ENCODE results near the gene BICD2. TPM values are rescaled to one million over a fixed set of nuclear protein-coding genes. Genes with fewer than 3 reads are reported as not detected.

Gene BICD2
- polyA plus RNA-seq, 3 donors, result 13.8 to 29.4 (median 25.6) TPM

DNA sequence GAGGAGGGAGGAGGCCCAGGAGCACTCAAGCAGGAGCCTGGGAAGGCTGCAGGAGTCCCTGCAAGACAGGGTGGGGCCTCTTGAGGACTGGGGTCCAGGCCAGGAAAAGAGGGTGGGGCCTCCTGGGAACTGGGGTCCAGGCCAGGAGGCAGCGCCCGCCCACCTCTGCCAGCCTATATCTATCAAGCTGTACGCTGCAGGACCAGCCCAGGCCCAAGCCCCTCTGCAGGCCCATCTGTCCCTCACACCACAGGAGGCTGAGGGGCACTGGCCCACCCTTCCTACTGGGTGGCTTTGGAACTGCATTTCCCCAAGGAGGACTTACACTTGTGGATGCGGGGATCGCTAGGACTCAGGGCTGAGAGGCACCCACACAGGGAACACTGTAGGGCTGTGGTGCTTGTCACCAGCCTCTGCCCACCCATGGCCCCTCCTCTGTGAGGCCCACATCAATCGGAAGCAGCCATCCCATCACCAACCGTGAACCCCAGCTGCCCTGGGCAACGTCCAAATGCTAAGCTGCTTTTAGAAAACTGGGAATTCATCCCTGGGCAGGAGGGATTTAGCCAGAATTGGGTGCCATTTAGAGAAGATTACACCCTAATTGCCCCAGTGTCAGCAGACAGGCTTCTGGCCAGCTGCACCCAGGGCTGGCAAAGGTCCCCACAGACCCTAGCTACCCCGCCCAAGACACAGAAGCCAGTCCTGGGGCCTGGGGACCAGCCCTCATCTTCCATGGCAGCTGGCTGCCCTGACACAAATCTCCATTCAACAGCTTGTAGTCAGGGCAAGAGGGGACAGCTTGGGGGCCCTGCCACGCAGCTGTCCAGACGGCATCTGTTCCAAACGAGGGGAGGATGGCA is 15.3 kb downstream of the BICD2 start:
- intact Hi-C loops (cut with micrococcal nuclease), result no loop called here
- no peaks in the 10 kb centered on the region for H3K36me3 ChIP-seq (replicated peaks in 1 of 2; ENCODE audit: control insufficient read depth in 1 of 2, insufficient read depth in 2 of 2, low read length in 2 of 2)
- no peak overlapping the region for H2AFZ ChIP-seq (ENCODE audit: insufficient read depth, low read depth, low read length, poor library complexity, severe bottlenecking)
- peaks cover 96% of the 10 kb centered on the region for H4K20me1 ChIP-seq (ENCODE audit: insufficient read depth, low read length)
- no peaks in the 10 kb centered on the region for H3K27me3 ChIP-seq (ENCODE audit: control insufficient read depth in 2 of 2, insufficient read depth in 2 of 2, low read length in 2 of 2)
- Mint-ChIP-seq H3K36me3 (peaks cover 0 to 11% of the 10 kb centered on the region in 2 donors), H3K4me3 (peak overlapping the region in 1 of 2 donors; percentile 63), H3K4me1 (peaks cover 80% of the 10 kb centered on the region), H3K9me3 (peaks cover 0 to 9% (median 3%) of the 10 kb centered on the region in 7 donors), H3K27me3 (ENCODE audit: low read depth in 3 of 3) (peaks cover 0 to 7% (median 0%) of the 10 kb centered on the region in 3 donors), H3K27ac (peak overlapping the region; percentile 39 to 90 (median 72))
- no peak for DNase-seq
- peaks cover 100% of the 10 kb centered on the region for H3K79me2 ChIP-seq (ENCODE audit: insufficient read depth, low read length)
- peaks cover 0 to 5% of the 10 kb centered on the region in 2 donors for H3K9me3 ChIP-seq (replicated peaks in 1 of 2; ENCODE audit: control insufficient read depth in 1 of 2, insufficient read depth in 1 of 2, low read length in 2 of 2)
- no peak overlapping the region for H3K9ac ChIP-seq (ENCODE audit: insufficient read depth, low read length, poor library complexity, severe bottlenecking)
- H3K4me2 ChIP-seq (replicated peaks; ENCODE audit: extremely low read depth, low read length, poor library complexity, severe bottlenecking), result peak overlapping the region; percentile 34
- 87% methylated on average over 10 of the region's 12 CpGs for WGBS (ENCODE audit: insufficient coverage)
- H3K4me3 ChIP-seq (replicated peaks in 1 of 3; ENCODE audit: low read depth in 2 of 3, low read length in 3 of 3), result peak overlapping the region in 1 of 3 experiments; percentile 2
- peak overlapping the region; percentile 59 to 75 for H3K27ac ChIP-seq (ENCODE audit: low read depth in 1 of 2, low read length in 2 of 2)
- TF ChIP-seq, protein P1, sequence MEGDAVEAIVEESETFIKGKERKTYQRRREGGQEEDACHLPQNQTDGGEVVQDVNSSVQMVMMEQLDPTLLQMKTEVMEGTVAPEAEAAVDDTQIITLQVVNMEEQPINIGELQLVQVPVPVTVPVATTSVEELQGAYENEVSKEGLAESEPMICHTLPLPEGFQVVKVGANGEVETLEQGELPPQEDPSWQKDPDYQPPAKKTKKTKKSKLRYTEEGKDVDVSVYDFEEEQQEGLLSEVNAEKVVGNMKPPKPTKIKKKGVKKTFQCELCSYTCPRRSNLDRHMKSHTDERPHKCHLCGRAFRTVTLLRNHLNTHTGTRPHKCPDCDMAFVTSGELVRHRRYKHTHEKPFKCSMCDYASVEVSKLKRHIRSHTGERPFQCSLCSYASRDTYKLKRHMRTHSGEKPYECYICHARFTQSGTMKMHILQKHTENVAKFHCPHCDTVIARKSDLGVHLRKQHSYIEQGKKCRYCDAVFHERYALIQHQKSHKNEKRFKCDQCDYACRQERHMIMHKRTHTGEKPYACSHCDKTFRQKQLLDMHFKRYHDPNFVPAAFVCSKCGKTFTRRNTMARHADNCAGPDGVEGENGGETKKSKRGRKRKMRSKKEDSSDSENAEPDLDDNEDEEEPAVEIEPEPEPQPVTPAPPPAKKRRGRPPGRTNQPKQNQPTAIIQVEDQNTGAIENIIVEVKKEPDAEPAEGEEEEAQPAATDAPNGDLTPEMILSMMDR (IDR thresholded peaks at IDR 0.05), result no peak
- H3K4me1 ChIP-seq (ENCODE audit: control insufficient read depth in 1 of 2, insufficient read depth in 2 of 2, low read length in 2 of 2), result peaks cover 58 to 62% of the 10 kb centered on the region in 2 donors

DNA sequence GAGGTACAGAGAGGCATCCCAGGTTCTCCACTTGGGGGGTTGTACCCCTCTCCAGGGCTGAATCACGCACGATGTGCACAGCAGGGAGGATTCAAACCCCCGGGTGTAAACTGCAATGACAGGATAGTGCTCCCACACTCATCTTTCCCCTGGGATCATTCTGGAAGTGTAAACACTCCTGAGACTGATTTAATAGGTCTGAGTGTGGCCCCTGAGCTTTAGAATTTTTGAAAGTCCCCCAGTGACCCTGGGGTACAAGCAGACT is 16.5 kb downstream of the BICD2 start:
- Histone ChIP-seq H3K36me3 (replicated peaks in 1 of 2; ENCODE audit: control insufficient read depth in 1 of 2, insufficient read depth in 2 of 2, low read length in 2 of 2) (no peaks in the 10 kb centered on the region), H3K9ac (ENCODE audit: insufficient read depth, low read length, poor library complexity, severe bottlenecking) (no peak overlapping the region), H3K27me3 (ENCODE audit: control insufficient read depth in 2 of 2, insufficient read depth in 2 of 2, low read length in 2 of 2) (no peaks in the 10 kb centered on the region), H3K4me3 (replicated peaks in 1 of 3; ENCODE audit: low read depth in 2 of 3, low read length in 3 of 3) (no peak overlapping the region), H3K27ac (ENCODE audit: low read depth in 1 of 2, low read length in 2 of 2) (peak overlapping the region in 1 of 2 donors; percentile 75), H3K4me2 (replicated peaks; ENCODE audit: extremely low read depth, low read length, poor library complexity, severe bottlenecking) (no peak overlapping the region), H3K9me3 (replicated peaks in 1 of 2; ENCODE audit: control insufficient read depth in 1 of 2, insufficient read depth in 1 of 2, low read length in 2 of 2) (no peaks in the 10 kb centered on the region), H3K79me2 (ENCODE audit: insufficient read depth, low read length) (peaks cover 100% of the 10 kb centered on the region), H4K20me1 (ENCODE audit: insufficient read depth, low read length) (peaks cover 96% of the 10 kb centered on the region), H2AFZ (ENCODE audit: insufficient read depth, low read depth, low read length, poor library complexity, severe bottlenecking) (no peak overlapping the region), H3K4me1 (ENCODE audit: control insufficient read depth in 1 of 2, insufficient read depth in 2 of 2, low read length in 2 of 2) (peaks cover 47 to 55% of the 10 kb centered on the region in 2 donors)
- no peak for DNase-seq
- H3K4me1 Mint-ChIP-seq, result peaks cover 81% of the 10 kb centered on the region
- intact Hi-C loops (cut with micrococcal nuclease), result no loop called here
- H3K27ac Mint-ChIP-seq, result peak overlapping the region in 5 of 7 donors; percentile 15 to 87 (median 57)
- peaks cover 2 to 11% of the 10 kb centered on the region in 2 donors for H3K36me3 Mint-ChIP-seq
- H3K27me3 Mint-ChIP-seq (ENCODE audit: low read depth in 3 of 3), result peaks cover 0 to 1% (median 0%) of the 10 kb centered on the region in 3 donors
- H3K9me3 Mint-ChIP-seq, result peaks cover 0 to 6% (median 1%) of the 10 kb centered on the region in 7 donors
- no peak overlapping the region for H3K4me3 Mint-ChIP-seq
- WGBS (ENCODE audit: insufficient coverage), result 100% methylated on average over 2 of the region's 3 CpGs
- TF ChIP-seq, protein P1 (IDR thresholded peaks at IDR 0.05), result no peak
